Measurements from ENCODE around the gene PAWR. TPM values are rescaled to one million over a fixed set of nuclear protein-coding genes. Genes with fewer than 3 reads are reported as not detected.
"Not testable (repeated sequence)": the region's sequence is repeated elsewhere in the genome, so short reads cannot be mapped to it uniquely, and the experiment has no call there.

The PAWR gene
- total RNA-seq, 2 donors from 2014 or later: 78.9 to 104 TPM

- TF ChIP-seq CTCF (IDR thresholded peaks at IDR 0.05): no peak
- ATAC-seq (ENCODE audit: insufficient number of reproducible peaks, low FRiP score, low read depth) (no peak), DNase-seq (ENCODE audit: low spot score) (no peak)
- Histone ChIP-seq H3K36me3 (no peaks in the 10 kb centered on the region), H3K4me1 (ENCODE audit: control insufficient read depth in 1 of 2, low read depth in 2 of 2) (peaks cover 0 to 14% of the 10 kb centered on the region in 2 donors), H3K27me3 (replicated peaks; ENCODE audit: insufficient read depth) (no peaks in the 10 kb centered on the region), H3K9me3 (no peaks in the 10 kb centered on the region), H3K27ac (no peak overlapping the region), H3K4me3 (no peak overlapping the region)
These were observed 38.2 kb downstream of the PAWR start for GRCh38 chr12:79652521-79652920.

DNA sequence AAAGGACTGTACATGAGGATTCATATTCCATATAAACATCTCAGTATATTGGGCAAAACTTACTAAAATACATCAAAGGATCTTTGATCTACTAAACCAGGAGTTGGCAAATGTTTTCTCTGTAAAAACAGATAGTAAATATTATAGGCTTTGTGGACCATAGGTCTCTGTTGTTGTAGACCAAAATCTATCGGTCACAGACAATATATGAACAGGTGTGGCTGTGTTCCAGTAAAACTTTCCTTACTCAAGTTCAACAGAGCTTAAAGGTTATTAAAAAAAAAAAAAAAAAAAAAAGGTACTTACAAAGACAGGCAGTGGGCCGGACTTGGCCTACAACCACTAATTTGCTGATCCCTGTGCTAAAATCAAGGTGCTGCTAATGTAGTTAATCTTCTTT is 40.3 kb downstream of the PAWR start:
- ATAC-seq (ENCODE audit: insufficient number of reproducible peaks, low FRiP score, low read depth) (no peak), DNase-seq (ENCODE audit: low spot score) (no peak)
- Histone ChIP-seq H3K27me3 (replicated peaks; ENCODE audit: insufficient read depth) (no peaks in the 10 kb centered on the region), H3K4me3 (no peak overlapping the region), H3K27ac (no peak overlapping the region), H3K36me3 (no peaks in the 10 kb centered on the region), H3K9me3 (no peaks in the 10 kb centered on the region), H3K4me1 (ENCODE audit: control insufficient read depth in 1 of 2, low read depth in 2 of 2) (peaks cover 1 to 18% of the 10 kb centered on the region in 2 donors)
- TF ChIP-seq CTCF (IDR thresholded peaks at IDR 0.05): no peak

GRCh38 chr12:79648881-79649280 is 41.9 kb downstream of the PAWR start:
- Histone ChIP-seq H3K36me3 (no peaks in the 10 kb centered on the region), H3K9me3 (no peaks in the 10 kb centered on the region), H3K4me1 (ENCODE audit: control insufficient read depth in 1 of 2, low read depth in 2 of 2) (peaks cover 4 to 29% of the 10 kb centered on the region in 2 donors), H3K27ac (no peak overlapping the region), H3K27me3 (replicated peaks; ENCODE audit: insufficient read depth) (no peaks in the 10 kb centered on the region), H3K4me3 (no peak overlapping the region)
- DNase-seq (ENCODE audit: low spot score): no peak
- no peak for ATAC-seq (ENCODE audit: insufficient number of reproducible peaks, low FRiP score, low read depth)
- no peak for TF ChIP-seq CTCF (IDR thresholded peaks at IDR 0.05)

GRCh38 chr12:79646843-79647242 is 43.9 kb downstream of the PAWR start:
- H3K27ac ChIP-seq; H3K4me3 ChIP-seq; H3K27me3 ChIP-seq (replicated peaks; ENCODE audit: insufficient read depth); H3K36me3 ChIP-seq; DNase-seq (ENCODE audit: low spot score); ATAC-seq (ENCODE audit: insufficient number of reproducible peaks, low FRiP score, low read depth); H3K9me3 ChIP-seq: not testable (repeated sequence)
- H3K4me1 ChIP-seq (ENCODE audit: control insufficient read depth in 1 of 2, low read depth in 2 of 2): peaks cover 4 to 43% of the 10 kb centered on the region in 2 donors

DNA sequence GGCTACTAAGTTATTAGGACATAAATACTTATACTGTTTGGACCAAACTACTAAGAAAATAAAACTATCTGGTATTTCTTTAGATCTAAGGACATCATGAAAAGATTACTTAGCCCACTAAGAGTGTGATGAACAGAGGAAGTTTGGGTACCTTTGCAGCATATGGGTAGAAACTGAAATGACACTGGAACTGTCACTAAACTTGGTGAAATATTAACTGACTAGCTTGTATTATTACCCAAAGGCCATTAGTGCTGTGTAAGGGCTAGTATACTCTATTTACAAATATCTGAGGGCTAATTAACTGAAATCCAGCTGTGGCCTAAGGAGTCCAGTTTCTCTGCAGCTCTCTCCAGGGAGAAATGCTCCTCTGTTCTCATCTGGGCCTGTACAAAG is 45.5 kb downstream of the PAWR start:
- no peak for TF ChIP-seq CTCF (IDR thresholded peaks at IDR 0.05)

More for the DNA sequence above, 45.5 kb downstream of the PAWR start:
- Histone ChIP-seq H3K4me3 (no peak overlapping the region), H3K27ac (no peak overlapping the region), H3K4me1 (ENCODE audit: control insufficient read depth in 1 of 2, low read depth in 2 of 2) (peaks cover 4 to 43% of the 10 kb centered on the region in 2 donors), H3K36me3 (no peaks in the 10 kb centered on the region), H3K27me3 (replicated peaks; ENCODE audit: insufficient read depth) (no peaks in the 10 kb centered on the region), H3K9me3 (no peaks in the 10 kb centered on the region)
- DNase-seq (ENCODE audit: low spot score) (no peak), ATAC-seq (ENCODE audit: insufficient number of reproducible peaks, low FRiP score, low read depth) (no peak)
